HepG2 (cell line): Measurements from ENCODE around the gene LMAN1L. TPM values are rescaled to one million over a fixed set of nuclear protein-coding genes. Genes with fewer than 3 reads are reported as not detected.

Experiments used
- ELF4 ChIP-seq: sonication (generic); formaldehyde crosslinking; IDR thresholded peaks from 2 replicates; pipeline ENCODE4 v1.5.0; 2020; ENCODE audit warnings: missing genetic modification reagents, mild to moderate bottlenecking, moderate library complexity, borderline replicate concordance
- FOXP4 ChIP-seq: sonication (generic); formaldehyde crosslinking; IDR thresholded peaks from 2 replicates; pipeline ENCODE4 v1.4.0; 2020; ENCODE audit warnings: missing genetic modification reagents
- HIC2 ChIP-seq: sonication (generic); formaldehyde crosslinking; IDR thresholded peaks from 2 replicates; pipeline ENCODE4 v1.9.0; 2022; ENCODE audit warnings: low read depth, missing genetic modification reagents
- NFE2L2 ChIP-seq: fragments of 150-350 bp; IDR thresholded peaks from 2 replicates; pipeline ENCODE4 v1.6.1; 2014; ENCODE audit warnings: low read length
- RCOR2 ChIP-seq: IDR thresholded peaks from 2 replicates; pipeline ENCODE4 v1.6.1; 2016; ENCODE audit warnings: missing biosample characterization, missing genetic modification reagents
- TGIF2 ChIP-seq: IDR thresholded peaks from 2 replicates; pipeline ENCODE4 v1.6.1; 2016; ENCODE audit warnings: control low read depth, missing compliant biosample characterization
- ZBTB8A ChIP-seq: sonication (generic); formaldehyde crosslinking; IDR thresholded peaks from 2 replicates; pipeline ENCODE4 v1.4.0; 2020; ENCODE audit warnings: mild to moderate bottlenecking, low read depth, missing genetic modification reagents, borderline replicate concordance
- ZNF460 ChIP-seq: sonication (generic); formaldehyde crosslinking; IDR thresholded peaks from 2 replicates; pipeline ENCODE4 v1.5.1; 2020; ENCODE audit warnings: missing genetic modification reagents, mild to moderate bottlenecking, borderline replicate concordance
- ZNF670 ChIP-seq: sonication (generic); formaldehyde crosslinking; IDR thresholded peaks from 2 replicates; pipeline ENCODE4 v1.8.0; 2022; ENCODE audit warnings: mild to moderate bottlenecking, missing genetic modification reagents, borderline replicate concordance
- polyA plus RNA-seq, 8 experiments: library from polyadenylated mRNA; depleted of rRNA in 3 of 8; stranded (reverse) in 7 of 8; unstranded in 1 of 8; fragments of >200 nt; fragmentation: Illumina TruSeq in 4 of 8; extraction: Trizol in 4 of 8; gene quantifications; 2 replicates each; pipeline versions ENCODE4 v1.2.1 to v1.2.3, GENCODE V29; 2011 to 2016; ENCODE audit warnings: low read depth in 4 of 8, missing spikeins in 1 of 8, mixed read lengths in 1 of 8; ENCODE audit not compliant: insufficient read depth in 1 of 8
- total RNA-seq, 5 experiments: library from RNA; depleted of rRNA; stranded (reverse); fragments of >200 nt; fragmentation: Illumina TruSeq; extraction: Trizol; gene quantifications; 2 replicates each; pipeline ENCODE4 v1.2.3, GENCODE V29; 2016; ENCODE audit warnings: low read depth in 1 of 5
- TF ChIP-seq, protein P1 (sequence below): sonication (generic); formaldehyde crosslinking; IDR thresholded peaks from 2 replicates; pipeline ENCODE4 v1.8.0; 2022; ENCODE audit warnings: missing genetic modification reagents, mild to moderate bottlenecking, moderate library complexity, borderline replicate concordance
- TF ChIP-seq, protein P2 (sequence below): sonication (generic); formaldehyde crosslinking; conservative IDR thresholded peaks from 2 replicates; pipeline ENCODE4 v1.8.0; 2022; ENCODE audit warnings: missing genetic modification reagents
- TF ChIP-seq, protein P3 (sequence below): sonication (generic); formaldehyde crosslinking; IDR thresholded peaks from 2 replicates; pipeline ENCODE4 v1.4.0; 2020; ENCODE audit warnings: missing genetic modification reagents

LMAN1L gene
- total and polyA plus RNA-seq, 2 of the 13 experiments (the other 11 are each of a cell fraction or from before 2014, with no cell fraction given): not detected

- TF ChIP-seq, protein P1, sequence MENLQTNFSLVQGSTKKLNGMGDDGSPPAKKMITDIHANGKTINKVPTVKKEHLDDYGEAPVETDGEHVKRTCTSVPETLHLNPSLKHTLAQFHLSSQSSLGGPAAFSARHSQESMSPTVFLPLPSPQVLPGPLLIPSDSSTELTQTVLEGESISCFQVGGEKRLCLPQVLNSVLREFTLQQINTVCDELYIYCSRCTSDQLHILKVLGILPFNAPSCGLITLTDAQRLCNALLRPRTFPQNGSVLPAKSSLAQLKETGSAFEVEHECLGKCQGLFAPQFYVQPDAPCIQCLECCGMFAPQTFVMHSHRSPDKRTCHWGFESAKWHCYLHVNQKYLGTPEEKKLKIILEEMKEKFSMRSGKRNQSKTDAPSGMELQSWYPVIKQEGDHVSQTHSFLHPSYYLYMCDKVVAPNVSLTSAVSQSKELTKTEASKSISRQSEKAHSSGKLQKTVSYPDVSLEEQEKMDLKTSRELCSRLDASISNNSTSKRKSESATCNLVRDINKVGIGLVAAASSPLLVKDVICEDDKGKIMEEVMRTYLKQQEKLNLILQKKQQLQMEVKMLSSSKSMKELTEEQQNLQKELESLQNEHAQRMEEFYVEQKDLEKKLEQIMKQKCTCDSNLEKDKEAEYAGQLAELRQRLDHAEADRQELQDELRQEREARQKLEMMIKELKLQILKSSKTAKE: no peak
- TF ChIP-seq ZNF670 (CRISPR knock-in tag) (no peak), NFE2L2 (no peak), RCOR2 (CRISPR knock-in tag) (no peak), TGIF2 (CRISPR knock-in tag) (no peak), ZBTB8A (CRISPR knock-in tag) (no peak), ELF4 (no peak), HIC2 (CRISPR knock-in tag) (no peak), FOXP4 (no peak), ZNF460 (no peak)
- TF ChIP-seq, protein P2, sequence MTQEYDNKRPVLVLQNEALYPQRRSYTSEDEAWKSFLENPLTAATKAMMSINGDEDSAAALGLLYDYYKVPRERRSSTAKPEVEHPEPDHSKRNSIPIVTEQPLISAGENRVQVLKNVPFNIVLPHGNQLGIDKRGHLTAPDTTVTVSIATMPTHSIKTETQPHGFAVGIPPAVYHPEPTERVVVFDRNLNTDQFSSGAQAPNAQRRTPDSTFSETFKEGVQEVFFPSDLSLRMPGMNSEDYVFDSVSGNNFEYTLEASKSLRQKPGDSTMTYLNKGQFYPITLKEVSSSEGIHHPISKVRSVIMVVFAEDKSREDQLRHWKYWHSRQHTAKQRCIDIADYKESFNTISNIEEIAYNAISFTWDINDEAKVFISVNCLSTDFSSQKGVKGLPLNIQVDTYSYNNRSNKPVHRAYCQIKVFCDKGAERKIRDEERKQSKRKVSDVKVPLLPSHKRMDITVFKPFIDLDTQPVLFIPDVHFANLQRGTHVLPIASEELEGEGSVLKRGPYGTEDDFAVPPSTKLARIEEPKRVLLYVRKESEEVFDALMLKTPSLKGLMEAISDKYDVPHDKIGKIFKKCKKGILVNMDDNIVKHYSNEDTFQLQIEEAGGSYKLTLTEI (CRISPR knock-in tag): no peak
- TF ChIP-seq, protein P3, sequence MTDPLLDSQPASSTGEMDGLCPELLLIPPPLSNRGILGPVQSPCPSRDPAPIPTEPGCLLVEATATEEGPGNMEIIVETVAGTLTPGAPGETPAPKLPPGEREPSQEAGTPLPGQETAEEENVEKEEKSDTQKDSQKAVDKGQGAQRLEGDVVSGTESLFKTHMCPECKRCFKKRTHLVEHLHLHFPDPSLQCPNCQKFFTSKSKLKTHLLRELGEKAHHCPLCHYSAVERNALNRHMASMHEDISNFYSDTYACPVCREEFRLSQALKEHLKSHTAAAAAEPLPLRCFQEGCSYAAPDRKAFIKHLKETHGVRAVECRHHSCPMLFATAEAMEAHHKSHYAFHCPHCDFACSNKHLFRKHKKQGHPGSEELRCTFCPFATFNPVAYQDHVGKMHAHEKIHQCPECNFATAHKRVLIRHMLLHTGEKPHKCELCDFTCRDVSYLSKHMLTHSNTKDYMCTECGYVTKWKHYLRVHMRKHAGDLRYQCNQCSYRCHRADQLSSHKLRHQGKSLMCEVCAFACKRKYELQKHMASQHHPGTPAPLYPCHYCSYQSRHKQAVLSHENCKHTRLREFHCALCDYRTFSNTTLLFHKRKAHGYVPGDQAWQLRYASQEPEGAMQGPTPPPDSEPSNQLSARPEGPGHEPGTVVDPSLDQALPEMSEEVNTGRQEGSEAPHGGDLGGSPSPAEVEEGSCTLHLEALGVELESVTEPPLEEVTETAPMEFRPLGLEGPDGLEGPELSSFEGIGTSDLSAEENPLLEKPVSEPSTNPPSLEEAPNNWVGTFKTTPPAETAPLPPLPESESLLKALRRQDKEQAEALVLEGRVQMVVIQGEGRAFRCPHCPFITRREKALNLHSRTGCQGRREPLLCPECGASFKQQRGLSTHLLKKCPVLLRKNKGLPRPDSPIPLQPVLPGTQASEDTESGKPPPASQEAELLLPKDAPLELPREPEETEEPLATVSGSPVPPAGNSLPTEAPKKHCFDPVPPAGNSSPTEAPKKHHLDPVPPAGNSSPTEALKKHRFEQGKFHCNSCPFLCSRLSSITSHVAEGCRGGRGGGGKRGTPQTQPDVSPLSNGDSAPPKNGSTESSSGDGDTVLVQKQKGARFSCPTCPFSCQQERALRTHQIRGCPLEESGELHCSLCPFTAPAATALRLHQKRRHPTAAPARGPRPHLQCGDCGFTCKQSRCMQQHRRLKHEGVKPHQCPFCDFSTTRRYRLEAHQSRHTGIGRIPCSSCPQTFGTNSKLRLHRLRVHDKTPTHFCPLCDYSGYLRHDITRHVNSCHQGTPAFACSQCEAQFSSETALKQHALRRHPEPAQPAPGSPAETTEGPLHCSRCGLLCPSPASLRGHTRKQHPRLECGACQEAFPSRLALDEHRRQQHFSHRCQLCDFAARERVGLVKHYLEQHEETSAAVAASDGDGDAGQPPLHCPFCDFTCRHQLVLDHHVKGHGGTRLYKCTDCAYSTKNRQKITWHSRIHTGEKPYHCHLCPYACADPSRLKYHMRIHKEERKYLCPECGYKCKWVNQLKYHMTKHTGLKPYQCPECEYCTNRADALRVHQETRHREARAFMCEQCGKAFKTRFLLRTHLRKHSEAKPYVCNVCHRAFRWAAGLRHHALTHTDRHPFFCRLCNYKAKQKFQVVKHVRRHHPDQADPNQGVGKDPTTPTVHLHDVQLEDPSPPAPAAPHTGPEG (CRISPR knock-in tag): no peak
- TF ChIP-seq, all 625 proteins: peak for 0
Measured at GRCh38 chr15:74820056-74820455, 7.4 kb downstream of the LMAN1L start (continued).
